C4-2B (cell line): ENCODE measurements around the gene C22orf39.
A peak's percentile ranks its signal among the peaks of the same experiment; 100 is the strongest.

Source experiments
- ZFX ChIP-seq: fragments of 450-650 bp; IDR thresholded peaks from 2 replicates; pipeline ENCODE4 v1.6.1; 2017
- TF ChIP-seq, protein P1 (sequence below): fragments of 450-650 bp; conservative IDR thresholded peaks from 2 replicates; pipeline ENCODE4 v1.5.1; 2017; ENCODE audit warnings: mild to moderate bottlenecking

- TF ChIP-seq, protein P1, sequence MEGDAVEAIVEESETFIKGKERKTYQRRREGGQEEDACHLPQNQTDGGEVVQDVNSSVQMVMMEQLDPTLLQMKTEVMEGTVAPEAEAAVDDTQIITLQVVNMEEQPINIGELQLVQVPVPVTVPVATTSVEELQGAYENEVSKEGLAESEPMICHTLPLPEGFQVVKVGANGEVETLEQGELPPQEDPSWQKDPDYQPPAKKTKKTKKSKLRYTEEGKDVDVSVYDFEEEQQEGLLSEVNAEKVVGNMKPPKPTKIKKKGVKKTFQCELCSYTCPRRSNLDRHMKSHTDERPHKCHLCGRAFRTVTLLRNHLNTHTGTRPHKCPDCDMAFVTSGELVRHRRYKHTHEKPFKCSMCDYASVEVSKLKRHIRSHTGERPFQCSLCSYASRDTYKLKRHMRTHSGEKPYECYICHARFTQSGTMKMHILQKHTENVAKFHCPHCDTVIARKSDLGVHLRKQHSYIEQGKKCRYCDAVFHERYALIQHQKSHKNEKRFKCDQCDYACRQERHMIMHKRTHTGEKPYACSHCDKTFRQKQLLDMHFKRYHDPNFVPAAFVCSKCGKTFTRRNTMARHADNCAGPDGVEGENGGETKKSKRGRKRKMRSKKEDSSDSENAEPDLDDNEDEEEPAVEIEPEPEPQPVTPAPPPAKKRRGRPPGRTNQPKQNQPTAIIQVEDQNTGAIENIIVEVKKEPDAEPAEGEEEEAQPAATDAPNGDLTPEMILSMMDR, result peak; percentile 56
- TF ChIP-seq ZFX, result no peak
These were observed 30.0 kb upstream of the C22orf39 start for GRCh38 chr22:19477321-19478044.
